Endothelial cell of umbilical vein (primary cell): Measurements from ENCODE around the gene SGCE.

Source experiments
- CTCF ChIP-seq, 2 donors: IDR thresholded peaks; 1 replicate in 1 of 2; 2 replicates in 1 of 2; pipeline ENCODE4 v1.5.1; 2011; ENCODE audit warnings: low read length in 2 of 2, mild to moderate bottlenecking in 2 of 2, moderate library complexity in 2 of 2, control low read depth in 1 of 2, inconsistent platforms in 1 of 2, low read depth in 1 of 2; ENCODE audit not compliant: insufficient read depth in 1 of 2; ENCODE audit errors: extremely low read depth in 1 of 2
- EZH2 ChIP-seq: IDR thresholded peaks from 2 replicates; pipeline ENCODE4 v1.6.1; 2012; ENCODE audit warnings: borderline replicate concordance, low read depth, mild to moderate bottlenecking, moderate library complexity, low read length, inconsistent platforms; ENCODE audit not compliant: severe bottlenecking
- FOS ChIP-seq: IDR thresholded peaks from 2 replicates; pipeline ENCODE4 v1.6.1; 2011; ENCODE audit warnings: mild to moderate bottlenecking, low read length, moderate library complexity, borderline replicate concordance; ENCODE audit not compliant: insufficient read depth
- GATA2 ChIP-seq: IDR thresholded peaks from 2 replicates; pipeline ENCODE4 v1.7.0; 2011; ENCODE audit warnings: low read depth, mild to moderate bottlenecking, moderate library complexity, mixed read lengths, low read length; ENCODE audit not compliant: insufficient read length, insufficient read depth
- JUN ChIP-seq: IDR thresholded peaks from 2 replicates; pipeline ENCODE4 v1.6.1; 2011; ENCODE audit warnings: borderline replicate concordance, low read depth; ENCODE audit not compliant: insufficient read length, insufficient read depth
- MAX ChIP-seq: IDR thresholded peaks from 2 replicates; pipeline ENCODE4 v1.6.1; 2011; ENCODE audit not compliant: insufficient read depth, insufficient read length
- MYC ChIP-seq: IDR thresholded peaks from one replicate; pipeline ENCODE4 v1.6.1; 2011; ENCODE audit warnings: mild to moderate bottlenecking, low read depth, low read length
- POLR2A ChIP-seq: IDR thresholded peaks from 2 replicates; pipeline ENCODE4 v1.6.1; 2012; ENCODE audit warnings: low read depth, mild to moderate bottlenecking, control low read depth, low read length
- POLR2AphosphoS5 ChIP-seq: IDR thresholded peaks from 2 replicates; pipeline ENCODE4 v1.6.1; 2012; ENCODE audit warnings: low read depth, mild to moderate bottlenecking, control low read depth, low read length, moderate library complexity; ENCODE audit not compliant: insufficient read depth

GRCh38 chr7:94565247-94565894, 90.6 kb downstream of the SGCE start:
- no peak for TF ChIP-seq CTCF (IDR thresholded peaks at IDR 0.05; ENCODE audit: extremely low read depth in 1 of 2, insufficient read depth in 1 of 2, low read depth in 1 of 2, low read length in 2 of 2)
- TF ChIP-seq POLR2A, result no peak
- no peak for TF ChIP-seq POLR2AphosphoS5
- no peak for TF ChIP-seq MAX
- TF ChIP-seq EZH2, result no peak
- TF ChIP-seq FOS, result no peak
- no peak for TF ChIP-seq GATA2
- no peak for TF ChIP-seq JUN
- TF ChIP-seq MYC, result no peak
